Neuronal stem cell (in vitro differentiated cells): ENCODE results near the gene CD63.

Source experiments
- DNase-seq: peaks from one replicate; pipeline ENCODE4 v3.0.0-alpha.2; 2013; ENCODE audit warnings: low spot score
- H2AFZ ChIP-seq: one replicate; pipeline ENCODE4 v1.6.1; 2013; ENCODE audit warnings: mild to moderate bottlenecking, low read length, inconsistent platforms
- H2AK5ac ChIP-seq: 2 replicates; pipeline ENCODE4 v1.6.1; 2013; ENCODE audit warnings: low read depth, mild to moderate bottlenecking, inconsistent platforms, low read length, moderate library complexity, mixed read lengths
- H2BK120ac ChIP-seq: 2 replicates; pipeline ENCODE4 v1.6.1; 2013; ENCODE audit warnings: low read depth, mild to moderate bottlenecking, inconsistent platforms, low read length, moderate library complexity, mixed read lengths
- H2BK12ac ChIP-seq: one replicate; pipeline ENCODE4 v1.6.1; 2013; ENCODE audit warnings: low read length, inconsistent platforms
- H2BK15ac ChIP-seq: 2 replicates; pipeline ENCODE4 v1.6.1; 2013; ENCODE audit warnings: mild to moderate bottlenecking, low read length, inconsistent platforms, mixed read lengths
- H2BK5ac ChIP-seq: one replicate; pipeline ENCODE4 v1.6.1; 2013; ENCODE audit warnings: inconsistent platforms, mild to moderate bottlenecking, low read length, moderate library complexity
- H3K14ac ChIP-seq: one replicate; pipeline ENCODE4 v1.6.1; 2013; ENCODE audit warnings: low read length, inconsistent platforms
- H3K18ac ChIP-seq: 2 replicates; pipeline ENCODE4 v1.6.1; 2013; ENCODE audit warnings: low read length, inconsistent platforms
- H3K23ac ChIP-seq: 2 replicates; pipeline ENCODE4 v1.6.1; 2013; ENCODE audit warnings: low read depth, mild to moderate bottlenecking, mixed read lengths, low read length, inconsistent platforms; ENCODE audit not compliant: poor library complexity
- H3K27ac ChIP-seq: replicated peaks from 3 replicates; pipeline ENCODE4 v1.5.1; 2013; ENCODE audit warnings: low read length, inconsistent platforms
- H3K27me3 ChIP-seq, 3 experiments: 2 replicates each; pipeline ENCODE4 v1.6.1; 2013; ENCODE audit warnings: low read length in 3 of 3, mild to moderate bottlenecking in 2 of 3, inconsistent platforms in 1 of 3, low read depth in 1 of 3, mixed read lengths in 1 of 3, moderate library complexity in 1 of 3; ENCODE audit not compliant: control insufficient read depth in 3 of 3, insufficient read depth in 3 of 3
- H3K36me3 ChIP-seq, 2 donors: replicated peaks in 1 of 2; 2 replicates each; pipeline ENCODE4 v1.6.1; 2013; ENCODE audit warnings: low read length in 2 of 2; ENCODE audit not compliant: control insufficient read depth in 2 of 2, insufficient read depth in 2 of 2
- H3K4ac ChIP-seq: 2 replicates; pipeline ENCODE4 v1.6.1; 2013; ENCODE audit warnings: inconsistent platforms, mild to moderate bottlenecking, low read length, moderate library complexity
- H3K4me1 ChIP-seq, 2 donors: 1 replicate in 1 of 2; 2 replicates in 1 of 2; pipeline ENCODE4 v1.6.1; 2013; ENCODE audit warnings: low read length in 2 of 2, low read depth in 1 of 2; ENCODE audit not compliant: control insufficient read depth in 2 of 2, insufficient read depth in 1 of 2
- H3K4me2 ChIP-seq: one replicate; pipeline ENCODE4 v1.6.1; 2013; ENCODE audit warnings: mild to moderate bottlenecking, low read length, inconsistent platforms; ENCODE audit not compliant: insufficient read depth, poor library complexity, severe bottlenecking
- H3K4me3 ChIP-seq, 2 donors: 2 replicates each; pipeline ENCODE4 v1.5.1; 2013; ENCODE audit warnings: low read length in 2 of 2, mild to moderate bottlenecking in 2 of 2, inconsistent platforms in 1 of 2, moderate library complexity in 1 of 2
- H3K79me1 ChIP-seq: one replicate; pipeline ENCODE4 v1.6.1; 2013; ENCODE audit warnings: low read depth, mild to moderate bottlenecking, inconsistent platforms, low read length, moderate library complexity
- H3K9ac ChIP-seq: one replicate; pipeline ENCODE4 v1.6.1; 2013; ENCODE audit warnings: mild to moderate bottlenecking, low read depth, low read length, inconsistent platforms; ENCODE audit not compliant: poor library complexity
- H3K9me3 ChIP-seq, 2 donors: replicated peaks in 1 of 2; 2 replicates each; pipeline versions ENCODE3 to v1.6.1; 2013; ENCODE audit warnings: low read length in 2 of 2, mild to moderate bottlenecking in 2 of 2, inconsistent platforms in 1 of 2, low read depth in 1 of 2, mixed read lengths in 1 of 2, moderate library complexity in 1 of 2; ENCODE audit not compliant: control insufficient read depth in 2 of 2, insufficient read depth in 1 of 2
- H4K8ac ChIP-seq: one replicate; pipeline ENCODE4 v1.6.1; 2013; ENCODE audit warnings: low read depth, mild to moderate bottlenecking, inconsistent platforms, low read length, moderate library complexity
- H4K91ac ChIP-seq: one replicate; pipeline ENCODE4 v1.6.1; 2013; ENCODE audit warnings: low read length, low read depth, mild to moderate bottlenecking, inconsistent platforms; ENCODE audit not compliant: poor library complexity
- WGBS, 2 donors: extraction: QIAGEN DNeasy Blood & Tissue Kit; methylation state at CpG; one replicate each; pipeline ENCODE4 v1.1.7; 2013; ENCODE audit warnings: missing lambda C conversion rate in 2 of 2, mixed read lengths in 1 of 2; ENCODE audit not compliant: insufficient read length in 2 of 2, insufficient replicate concordance in 1 of 2; ENCODE audit errors: extremely low coverage in 2 of 2; 5-methylcytosine and 5-hydroxymethylcytosine counted together

CD63 gene

DNA sequence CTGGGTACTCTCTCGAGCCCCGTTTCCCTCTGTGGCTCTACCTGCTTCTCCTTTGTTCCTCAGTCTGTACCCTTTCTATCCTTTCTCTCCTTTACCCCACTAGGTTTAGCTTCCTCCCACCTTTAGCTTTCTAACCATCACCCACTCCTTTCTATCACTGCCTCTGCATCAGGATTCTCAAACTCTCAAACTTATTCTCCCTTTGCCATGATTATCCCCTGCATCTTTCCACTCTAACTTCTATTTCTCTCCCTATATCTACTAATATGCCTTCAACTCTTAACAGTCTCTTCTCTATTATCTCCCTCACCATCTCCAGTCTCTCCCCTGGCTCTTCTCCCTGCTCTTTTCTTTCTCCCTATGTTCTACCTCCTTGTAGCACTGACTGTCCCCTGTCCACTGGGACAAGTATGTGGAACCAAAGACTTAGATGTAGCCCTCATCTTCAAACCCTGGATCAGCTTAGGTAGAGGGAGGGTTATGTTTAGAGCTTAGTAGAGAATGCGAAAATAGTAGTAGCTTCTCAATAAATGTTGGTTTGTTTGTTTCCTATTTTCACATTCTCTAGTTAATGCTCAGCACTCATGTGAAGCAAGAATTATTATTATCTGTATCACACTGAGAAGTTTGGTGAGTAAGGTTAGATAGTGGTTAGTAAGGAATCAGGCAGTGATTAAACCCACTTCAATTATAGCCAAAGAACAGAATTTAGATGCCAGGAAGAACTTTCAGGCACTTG, 17.5 kb upstream of the CD63 start:
- DNase-seq, result no peak
- no CpG with 5 or more reads among the region's 3 CpGs for WGBS, 2 donors
- H3K18ac ChIP-seq, result peak overlapping the region; percentile 76

DNA sequence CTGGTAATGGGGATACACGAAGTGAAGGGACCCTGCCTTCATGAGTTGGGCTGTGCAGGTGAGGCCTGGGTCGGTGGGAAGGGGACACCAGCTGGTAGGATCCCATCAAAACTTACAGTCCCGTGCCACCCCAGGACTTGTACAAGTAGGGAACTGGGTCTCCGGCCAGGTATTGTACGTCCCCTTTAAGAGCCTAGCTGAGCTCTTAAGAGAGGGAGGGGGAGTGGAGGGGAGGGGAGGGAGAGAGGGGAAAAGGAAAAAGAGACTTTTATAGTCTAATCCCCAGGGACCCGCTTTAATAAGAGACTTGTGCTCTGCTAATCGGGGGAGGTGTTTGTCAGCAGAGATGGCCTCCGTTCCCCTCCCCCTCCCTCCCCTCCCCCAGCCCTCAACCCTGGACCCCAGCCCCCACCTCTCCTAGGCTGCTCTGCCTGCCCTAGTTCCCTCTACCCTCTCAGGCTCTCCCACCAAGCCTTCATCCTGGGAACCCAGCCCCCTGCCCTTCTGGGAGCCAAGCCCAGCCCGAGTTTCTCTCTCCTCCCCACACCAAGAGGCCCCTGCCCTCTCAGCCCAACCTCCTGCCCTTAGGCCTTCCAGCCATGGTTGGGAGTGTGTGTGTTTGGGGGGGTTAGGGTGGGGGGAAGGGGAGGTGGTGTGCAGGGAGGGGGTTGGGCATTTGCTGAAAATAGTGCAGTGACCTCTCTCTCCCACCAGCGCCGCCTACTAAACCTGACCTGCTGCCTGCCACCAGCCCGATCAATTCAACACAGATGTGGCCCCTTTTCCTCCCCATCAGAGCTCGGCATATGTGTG, 16.8 kb upstream of the CD63 start:
- Histone ChIP-seq H3K27me3 (no peaks in the 10 kb centered on the region), H3K9ac (peak overlapping the region; percentile 89), H3K4me2 (peak overlapping the region; percentile 76), H2BK15ac (peak overlapping the region; percentile 88), H3K27ac (peak overlapping the region; percentile 100), H3K18ac (peak overlapping the region; percentile 96), H3K36me3 (peaks cover 25 to 43% of the 10 kb centered on the region in 2 donors), H2BK12ac (peak overlapping the region; percentile 48), H2BK5ac (peak overlapping the region; percentile 99), H3K9me3 (no peaks in the 10 kb centered on the region), H4K8ac (no peak overlapping the region), H3K23ac (no peak overlapping the region), H3K14ac (no peak overlapping the region), H3K79me1 (peaks cover 7% of the 10 kb centered on the region), H2AFZ (peak overlapping the region; percentile 32), H2AK5ac (no peak overlapping the region), H3K4me1 (peaks cover 25 to 29% of the 10 kb centered on the region in 2 donors), H3K4ac (no peak overlapping the region), H4K91ac (peak overlapping the region; percentile 68), H3K4me3 (peak overlapping the region; percentile 97 to 98), H2BK120ac (peak overlapping the region; percentile 56)
- WGBS, 2 donors, result no CpG with 5 or more reads among the region's 13 CpGs
- DNase-seq, result peak; percentile 94

More for the DNA sequence above, 17.5 kb upstream of the CD63 start:
- Histone ChIP-seq H3K9me3 (no peaks in the 10 kb centered on the region), H2BK5ac (no peak overlapping the region), H4K91ac (no peak overlapping the region), H3K4me2 (peak overlapping the region; percentile 75), H3K23ac (no peak overlapping the region), H3K4ac (no peak overlapping the region), H3K27me3 (no peaks in the 10 kb centered on the region), H2AK5ac (no peak overlapping the region), H4K8ac (no peak overlapping the region), H2AFZ (peak overlapping the region; percentile 32), H3K9ac (no peak overlapping the region), H3K36me3 (peaks cover 33 to 51% of the 10 kb centered on the region in 2 donors), H3K4me3 (peak overlapping the region; percentile 49 to 77), H3K4me1 (peaks cover 25 to 29% of the 10 kb centered on the region in 2 donors), H2BK12ac (no peak overlapping the region), H3K27ac (peak overlapping the region; percentile 100), H2BK120ac (no peak overlapping the region), H3K14ac (no peak overlapping the region), H2BK15ac (no peak overlapping the region), H3K79me1 (peaks cover 7% of the 10 kb centered on the region)

DNA sequence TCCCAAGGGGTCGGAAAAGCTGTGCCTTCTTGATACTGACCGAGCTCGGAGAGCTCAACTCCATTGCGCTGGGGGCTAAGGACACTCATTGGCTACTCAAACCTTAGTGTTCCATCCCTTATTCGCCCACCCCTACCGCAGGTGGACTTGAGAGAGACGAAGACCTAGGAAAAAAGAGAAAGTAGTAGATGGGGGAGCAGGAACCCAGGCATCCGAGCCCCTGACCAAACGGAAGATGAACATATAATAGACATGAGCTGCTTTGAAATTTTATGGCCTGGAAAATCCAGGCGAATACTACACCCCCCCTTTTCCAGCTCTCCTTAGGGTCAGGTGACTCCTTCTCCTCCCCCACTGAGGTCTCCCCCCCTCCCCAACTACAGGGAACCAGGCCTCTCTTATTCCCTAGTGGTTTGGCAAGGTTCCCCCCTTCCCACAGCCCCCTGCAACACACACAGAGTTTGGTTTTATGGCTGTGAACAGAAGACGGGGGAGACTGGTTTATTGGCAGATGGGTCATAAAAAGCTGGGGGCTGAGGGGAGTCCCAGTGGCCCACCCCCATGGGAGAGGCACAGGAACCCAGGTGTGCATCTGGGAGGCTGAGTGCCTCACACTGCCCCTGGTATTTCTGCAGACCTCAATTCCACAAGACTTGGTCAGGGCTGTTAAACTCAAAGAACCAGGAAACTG, 15.7 kb upstream of the CD63 start:
- Histone ChIP-seq H3K27ac (peak overlapping the region; percentile 100), H4K91ac (peak overlapping the region; percentile 40), H3K18ac (peak overlapping the region; percentile 98), H2BK120ac (peak overlapping the region; percentile 56), H3K4me1 (peaks cover 25 to 29% of the 10 kb centered on the region in 2 donors), H3K9ac (peak overlapping the region; percentile 99), H3K9me3 (no peaks in the 10 kb centered on the region), H4K8ac (peak overlapping the region; percentile 94), H3K14ac (no peak overlapping the region), H3K27me3 (no peaks in the 10 kb centered on the region), H3K23ac (peak overlapping the region; percentile 18), H2AK5ac (peak overlapping the region; percentile 92), H2BK12ac (peak overlapping the region; percentile 14), H2BK15ac (peak overlapping the region; percentile 68), H2BK5ac (peak overlapping the region; percentile 99), H3K4me3 (peak overlapping the region; percentile 97 to 98), H3K36me3 (peaks cover 18 to 32% of the 10 kb centered on the region in 2 donors), H3K4me2 (peak overlapping the region; percentile 76), H3K79me1 (peaks cover 5% of the 10 kb centered on the region), H3K4ac (no peak overlapping the region), H2AFZ (peak overlapping the region; percentile 69)
- DNase-seq, result no peak
- no CpG with 5 or more reads among the region's 11 CpGs for WGBS, 2 donors
